Progenitor cell of endocrine pancreas (in vitro differentiated cells): ENCODE data around the gene TRIM5. TPM values are rescaled to one million over a fixed set of nuclear protein-coding genes. Genes with fewer than 3 reads are reported as not detected.
"Not testable (repeated sequence)": the region's sequence is repeated elsewhere in the genome, so short reads cannot be mapped to it uniquely, and the experiment has no call there.

Experiments used
- DNase-seq: peaks from one replicate; pipeline ENCODE4 v3.0.0; 2021; ENCODE audit warnings: low spot score; ENCODE audit not compliant: unreplicated experiment
- H3K27ac Mint-ChIP-seq: 2 replicates; pipeline ENCODE4 v1.8.0; 2021; ENCODE audit warnings: mild to moderate bottlenecking, moderate library complexity, mixed read lengths
- H3K27me3 Mint-ChIP-seq: 2 replicates; pipeline ENCODE4 v1.8.0; 2021; ENCODE audit warnings: mixed read lengths
- H3K36me3 Mint-ChIP-seq: 2 replicates; pipeline ENCODE4 v1.8.0; 2022; ENCODE audit warnings: mixed read lengths; ENCODE audit not compliant: insufficient read depth
- H3K4me1 Mint-ChIP-seq: 2 replicates; pipeline ENCODE4 v1.8.0; 2021; ENCODE audit warnings: low read depth, mixed read lengths
- H3K4me3 Mint-ChIP-seq: 2 replicates; pipeline ENCODE4 v1.8.0; 2021; ENCODE audit warnings: low read depth, mild to moderate bottlenecking, moderate library complexity, mixed read lengths
- H3K9me3 Mint-ChIP-seq: 2 replicates; pipeline ENCODE4 v1.8.0; 2021; ENCODE audit warnings: low read depth, mixed read lengths
- long read RNA-seq: library from polyadenylated mRNA; unstranded; transcript quantifications from one replicate; pipeline ENCODE4 v2.0.0, GENCODE V29; 2020
- total RNA-seq: library from RNA; stranded (reverse); gene quantifications from 2 replicates; pipeline ENCODE4 v1.2.1, GENCODE V29; 2021
- TF ChIP-seq, protein P1 (sequence below): fragments of 200-600 bp; sonication (generic); IDR thresholded peaks from one replicate; pipeline ENCODE4 v1.5.0; 2021; ENCODE audit warnings: antibody characterized with exemption, mild to moderate bottlenecking; ENCODE audit not compliant: unreplicated experiment

TRIM5 gene, protein sequence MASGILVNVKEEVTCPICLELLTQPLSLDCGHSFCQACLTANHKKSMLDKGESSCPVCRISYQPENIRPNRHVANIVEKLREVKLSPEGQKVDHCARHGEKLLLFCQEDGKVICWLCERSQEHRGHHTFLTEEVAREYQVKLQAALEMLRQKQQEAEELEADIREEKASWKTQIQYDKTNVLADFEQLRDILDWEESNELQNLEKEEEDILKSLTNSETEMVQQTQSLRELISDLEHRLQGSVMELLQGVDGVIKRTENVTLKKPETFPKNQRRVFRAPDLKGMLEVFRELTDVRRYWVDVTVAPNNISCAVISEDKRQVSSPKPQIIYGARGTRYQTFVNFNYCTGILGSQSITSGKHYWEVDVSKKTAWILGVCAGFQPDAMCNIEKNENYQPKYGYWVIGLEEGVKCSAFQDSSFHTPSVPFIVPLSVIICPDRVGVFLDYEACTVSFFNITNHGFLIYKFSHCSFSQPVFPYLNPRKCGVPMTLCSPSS
- 38.9 and 40.8 TPM in 2 replicates for total RNA-seq
- long read RNA-seq, transcript TRIM5-202 (8 exons, 2,991 nt), result major isoform, 34 of 68 reads
- long read RNA-seq, partial matches to known transcripts, result 4 of 68 reads
- long read RNA-seq, other reads (novel, unspliced or antisense), result 30 of 68 reads

- peaks cover 13% of the 10 kb centered on the region for H3K36me3 Mint-ChIP-seq
- peaks cover 27% of the 10 kb centered on the region for H3K4me1 Mint-ChIP-seq
- H3K27ac Mint-ChIP-seq, result peak within 1 kb of the TSS; percentile 100
- no peaks in the 10 kb centered on the region for H3K27me3 Mint-ChIP-seq
- TF ChIP-seq, protein P1, sequence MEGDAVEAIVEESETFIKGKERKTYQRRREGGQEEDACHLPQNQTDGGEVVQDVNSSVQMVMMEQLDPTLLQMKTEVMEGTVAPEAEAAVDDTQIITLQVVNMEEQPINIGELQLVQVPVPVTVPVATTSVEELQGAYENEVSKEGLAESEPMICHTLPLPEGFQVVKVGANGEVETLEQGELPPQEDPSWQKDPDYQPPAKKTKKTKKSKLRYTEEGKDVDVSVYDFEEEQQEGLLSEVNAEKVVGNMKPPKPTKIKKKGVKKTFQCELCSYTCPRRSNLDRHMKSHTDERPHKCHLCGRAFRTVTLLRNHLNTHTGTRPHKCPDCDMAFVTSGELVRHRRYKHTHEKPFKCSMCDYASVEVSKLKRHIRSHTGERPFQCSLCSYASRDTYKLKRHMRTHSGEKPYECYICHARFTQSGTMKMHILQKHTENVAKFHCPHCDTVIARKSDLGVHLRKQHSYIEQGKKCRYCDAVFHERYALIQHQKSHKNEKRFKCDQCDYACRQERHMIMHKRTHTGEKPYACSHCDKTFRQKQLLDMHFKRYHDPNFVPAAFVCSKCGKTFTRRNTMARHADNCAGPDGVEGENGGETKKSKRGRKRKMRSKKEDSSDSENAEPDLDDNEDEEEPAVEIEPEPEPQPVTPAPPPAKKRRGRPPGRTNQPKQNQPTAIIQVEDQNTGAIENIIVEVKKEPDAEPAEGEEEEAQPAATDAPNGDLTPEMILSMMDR, result peak; percentile 54
- DNase-seq, result peak; percentile 49
- H3K4me3 Mint-ChIP-seq, result peak within 1 kb of the TSS; percentile 76
- H3K9me3 Mint-ChIP-seq, result peaks cover 5% of the 10 kb centered on the region
Measured at GRCh38 chr11:5684646-5685362, at the start of gene TRIM5. Gene TRIM5 (minus strand): TSS chr11:5685074. CDS start chr11:5680177, 4,897 bp downstream.

DNA sequence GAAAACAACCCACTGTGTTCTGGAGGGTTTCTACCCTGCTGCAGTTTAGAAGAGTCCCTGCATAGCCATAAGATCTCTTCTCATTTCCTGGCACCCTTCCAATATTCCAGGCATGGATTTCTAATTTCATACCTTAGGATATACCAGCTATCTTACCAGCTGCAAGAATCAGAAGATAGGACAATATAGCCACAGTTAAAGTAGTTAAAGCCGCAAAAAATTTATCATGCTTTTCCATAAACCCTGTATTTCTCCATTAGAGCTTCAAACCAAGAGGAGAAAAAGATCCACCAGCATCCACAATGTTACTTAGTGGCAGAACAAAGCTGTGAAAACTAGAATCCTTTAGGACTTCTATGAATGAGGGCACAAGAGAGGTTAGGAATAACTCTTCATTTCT lies 42.8 kb upstream of the TRIM5 start:
- TF ChIP-seq, protein P1, result no peak
- Mint-ChIP-seq H3K27ac (no peak overlapping the region), H3K27me3 (peaks cover 3% of the 10 kb centered on the region), H3K4me1 (no peaks in the 10 kb centered on the region), H3K36me3 (no peaks in the 10 kb centered on the region), H3K4me3 (no peak overlapping the region), H3K9me3 (no peaks in the 10 kb centered on the region)
- no peak for DNase-seq

DNA sequence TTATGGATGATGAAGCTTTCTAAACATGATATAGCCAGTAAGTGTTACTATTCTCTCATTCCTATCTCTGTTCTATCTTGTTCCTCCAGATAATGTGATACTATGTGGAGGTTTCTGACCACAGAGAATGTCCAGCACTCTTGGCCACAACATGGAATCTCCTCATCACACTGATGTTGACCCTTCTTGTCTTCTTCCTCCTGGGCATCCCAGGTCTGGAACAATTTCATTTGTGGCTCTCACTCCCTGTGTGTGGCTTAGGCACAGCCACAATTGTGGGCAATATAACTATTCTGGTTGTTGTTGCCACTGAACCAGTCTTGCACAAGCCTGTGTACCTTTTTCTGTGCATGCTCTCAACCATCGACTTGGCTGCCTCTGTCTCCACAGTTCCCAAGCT lies 41.5 kb upstream of the TRIM5 start:
- no peaks in the 10 kb centered on the region for H3K4me1 Mint-ChIP-seq
- TF ChIP-seq, protein P1, result no peak
- no peak overlapping the region for H3K4me3 Mint-ChIP-seq
- H3K9me3 Mint-ChIP-seq, result no peaks in the 10 kb centered on the region
- H3K27ac Mint-ChIP-seq, result no peak overlapping the region
- DNase-seq, result no peak
- no peaks in the 10 kb centered on the region for H3K36me3 Mint-ChIP-seq
- H3K27me3 Mint-ChIP-seq, result peaks cover 3% of the 10 kb centered on the region

DNA sequence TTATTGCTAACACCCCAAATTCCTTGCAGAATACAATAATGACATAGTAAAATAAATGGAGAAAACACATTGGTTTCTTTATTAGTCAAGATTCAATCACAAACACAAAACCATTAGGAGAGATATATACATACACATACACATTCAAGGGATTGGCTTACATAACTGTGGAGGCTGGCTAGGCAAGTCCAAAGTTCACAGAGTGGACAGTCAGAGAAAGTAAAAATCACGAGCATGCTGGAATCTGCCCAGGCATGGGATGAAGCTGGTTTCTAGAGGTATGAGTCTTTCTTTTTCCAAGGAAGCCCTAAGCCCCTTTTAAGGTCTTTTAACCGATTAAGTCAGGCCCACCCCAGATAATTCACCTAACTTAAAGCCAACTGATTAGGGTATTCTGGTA lies 37.7 kb upstream of the TRIM5 start:
- Mint-ChIP-seq H3K4me3 (no peak overlapping the region), H3K9me3 (no peaks in the 10 kb centered on the region), H3K27ac (no peak overlapping the region), H3K4me1 (no peaks in the 10 kb centered on the region), H3K27me3 (no peaks in the 10 kb centered on the region), H3K36me3 (no peaks in the 10 kb centered on the region)
- TF ChIP-seq, protein P1, result no peak
- no peak for DNase-seq

GRCh38 chr11:5719703-5720495 lies 35.0 kb upstream of the TRIM5 start:
- no peak for DNase-seq
- H3K4me1 Mint-ChIP-seq, result no peaks in the 10 kb centered on the region
- H3K4me3 Mint-ChIP-seq, result no peak overlapping the region
- peaks cover 3% of the 10 kb centered on the region for H3K9me3 Mint-ChIP-seq
- no peaks in the 10 kb centered on the region for H3K27me3 Mint-ChIP-seq
- H3K36me3 Mint-ChIP-seq, result no peaks in the 10 kb centered on the region
- TF ChIP-seq, protein P1, result no peak
- H3K27ac Mint-ChIP-seq, result no peak overlapping the region

DNA sequence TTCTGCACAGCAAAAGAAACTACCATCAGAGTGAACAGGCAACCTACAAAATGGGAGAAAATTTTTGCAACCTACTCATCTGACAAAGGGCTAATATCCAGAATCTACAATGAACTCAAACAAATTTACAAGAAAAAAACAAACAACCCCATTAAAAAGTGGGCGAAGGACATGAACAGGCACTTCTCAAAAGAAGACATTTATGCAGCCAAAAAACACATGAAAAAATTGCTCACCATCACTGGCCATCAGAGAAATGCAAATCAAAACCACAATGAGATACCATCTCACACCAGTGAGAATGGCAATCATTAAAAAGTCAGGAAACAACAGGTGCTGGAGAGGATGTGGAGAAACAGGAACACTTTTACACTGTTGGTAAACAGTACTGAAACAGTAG lies 31.6 kb upstream of the TRIM5 start:
- H3K4me1 Mint-ChIP-seq, H3K27me3 Mint-ChIP-seq, H3K9me3 Mint-ChIP-seq, H3K27ac Mint-ChIP-seq, H3K4me3 Mint-ChIP-seq, DNase-seq, H3K36me3 Mint-ChIP-seq: not testable (repeated sequence)
